Measurements from ENCODE around the gene RMDN3.

Gene RMDN3

GRCh38 chr15:40762919-40763800 is 8.1 kb upstream of the RMDN3 start:
- TF ChIP-seq ARNTL (CRISPR knock-in tag; IDR thresholded peaks at IDR 0.05; ENCODE audit: borderline replicate concordance, low read depth) (no peak), PPARA (CRISPR knock-in tag; IDR thresholded peaks at IDR 0.05; ENCODE audit: borderline replicate concordance) (no peak), ISL1 (CRISPR knock-in tag; IDR thresholded peaks at IDR 0.05) (no peak), ESRRG (CRISPR knock-in tag; IDR thresholded peaks at IDR 0.05) (no peak), CSRNP3 (CRISPR knock-in tag; IDR thresholded peaks at IDR 0.05) (no peak), ZC3H10 (CRISPR knock-in tag; IDR thresholded peaks at IDR 0.05) (no peak), TCF4 (CRISPR knock-in tag; IDR thresholded peaks at IDR 0.05; ENCODE audit: borderline replicate concordance) (no peak), OSR1 (CRISPR knock-in tag; IDR thresholded peaks at IDR 0.05) (no peak), ZFP3 (CRISPR knock-in tag; IDR thresholded peaks at IDR 0.05) (no peak), ZNF70 (CRISPR knock-in tag; IDR thresholded peaks at IDR 0.05) (no peak), CREB5 (CRISPR knock-in tag; IDR thresholded peaks at IDR 0.05; ENCODE audit: low read depth) (no peak), RARB (CRISPR knock-in tag; IDR thresholded peaks at IDR 0.05) (no peak), PATZ1 (CRISPR knock-in tag; IDR thresholded peaks at IDR 0.05; ENCODE audit: borderline replicate concordance) (no peak), CSDC2 (CRISPR knock-in tag; IDR thresholded peaks at IDR 0.05) (no peak), SNAI2 (CRISPR knock-in tag; IDR thresholded peaks at IDR 0.05) (no peak), POU6F1 (CRISPR knock-in tag; IDR thresholded peaks at IDR 0.05; ENCODE audit: borderline replicate concordance, low read depth) (no peak), ZFP30 (CRISPR knock-in tag; IDR thresholded peaks at IDR 0.05) (no peak), ZNF565 (CRISPR knock-in tag; conservative IDR thresholded peaks at IDR 0.05; ENCODE audit: low read depth) (no peak)
- ATAC-seq, result no peak

- no peak for ATAC-seq
- TF ChIP-seq RARB (CRISPR knock-in tag; IDR thresholded peaks at IDR 0.05), result no peak
- no peak for TF ChIP-seq ZNF70 (CRISPR knock-in tag; IDR thresholded peaks at IDR 0.05)
- TF ChIP-seq CSRNP3 (CRISPR knock-in tag; IDR thresholded peaks at IDR 0.05), result no peak
- TF ChIP-seq ZC3H10 (CRISPR knock-in tag; IDR thresholded peaks at IDR 0.05), result no peak
- no peak for TF ChIP-seq ZNF565 (CRISPR knock-in tag; conservative IDR thresholded peaks at IDR 0.05; ENCODE audit: low read depth)
- no peak for TF ChIP-seq ZNF8 (CRISPR knock-in tag; IDR thresholded peaks at IDR 0.05)
- TF ChIP-seq PATZ1 (CRISPR knock-in tag; IDR thresholded peaks at IDR 0.05; ENCODE audit: borderline replicate concordance), result no peak
- no peak for TF ChIP-seq TCF4 (CRISPR knock-in tag; IDR thresholded peaks at IDR 0.05; ENCODE audit: borderline replicate concordance)
- TF ChIP-seq GLIS3 (CRISPR knock-in tag; IDR thresholded peaks at IDR 0.05), result no peak
- TF ChIP-seq POU6F1 (CRISPR knock-in tag; IDR thresholded peaks at IDR 0.05; ENCODE audit: borderline replicate concordance, low read depth), result no peak
- TF ChIP-seq PPARA (CRISPR knock-in tag; IDR thresholded peaks at IDR 0.05; ENCODE audit: borderline replicate concordance), result no peak
- no peak for TF ChIP-seq SNAI2 (CRISPR knock-in tag; IDR thresholded peaks at IDR 0.05)
- TF ChIP-seq TSHZ2 (CRISPR knock-in tag; IDR thresholded peaks at IDR 0.05), result no peak
- TF ChIP-seq CREB5 (CRISPR knock-in tag; IDR thresholded peaks at IDR 0.05; ENCODE audit: low read depth), result no peak
- TF ChIP-seq ESRRG (CRISPR knock-in tag; IDR thresholded peaks at IDR 0.05), result no peak
Measured at GRCh38 chr15:40759961-40760360, 4.9 kb upstream of the RMDN3 start.
